ENCODE measurements around the gene CEACAM4. TPM values are rescaled to one million over a fixed set of nuclear protein-coding genes. Genes with fewer than 3 reads are reported as not detected.

The CEACAM4 gene
- polyA plus RNA-seq, 1 experiment, result not detected

DNA sequence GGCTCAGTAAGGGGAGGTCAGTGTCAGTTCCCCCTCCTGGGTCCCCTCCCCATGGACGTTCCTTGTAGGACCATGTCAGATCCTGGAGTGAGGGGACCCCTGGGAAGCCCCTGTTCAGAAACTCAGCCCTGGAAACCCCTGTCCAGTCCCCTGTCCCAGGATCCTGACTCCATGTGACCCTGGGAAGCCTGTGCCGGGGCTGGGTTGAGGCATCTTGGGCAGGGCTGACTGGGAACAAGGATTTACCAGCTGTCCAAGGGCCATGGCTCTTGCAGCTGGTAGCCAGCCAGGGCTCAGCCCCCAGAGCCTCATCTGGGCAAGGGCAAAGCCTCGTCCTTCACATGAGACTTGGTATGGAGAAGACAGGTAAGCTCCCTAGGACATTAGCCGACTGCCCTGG lies 25.1 kb downstream of the CEACAM4 start:
- Histone ChIP-seq H3K36me3 (ENCODE audit: control insufficient read depth, insufficient read depth, low read length) (no peaks in the 10 kb centered on the region), H3K27me3 (ENCODE audit: control insufficient read depth, insufficient read depth, low read length) (no peaks in the 10 kb centered on the region), H3K4me3 (ENCODE audit: low read depth, low read length) (no peak overlapping the region)
- POLR2A ChIA-PET, result no interaction called here
- CTCF ChIA-PET, result no interaction called here
- no peak for DNase-seq (ENCODE audit: low read depth)
- TF ChIP-seq, protein P1, sequence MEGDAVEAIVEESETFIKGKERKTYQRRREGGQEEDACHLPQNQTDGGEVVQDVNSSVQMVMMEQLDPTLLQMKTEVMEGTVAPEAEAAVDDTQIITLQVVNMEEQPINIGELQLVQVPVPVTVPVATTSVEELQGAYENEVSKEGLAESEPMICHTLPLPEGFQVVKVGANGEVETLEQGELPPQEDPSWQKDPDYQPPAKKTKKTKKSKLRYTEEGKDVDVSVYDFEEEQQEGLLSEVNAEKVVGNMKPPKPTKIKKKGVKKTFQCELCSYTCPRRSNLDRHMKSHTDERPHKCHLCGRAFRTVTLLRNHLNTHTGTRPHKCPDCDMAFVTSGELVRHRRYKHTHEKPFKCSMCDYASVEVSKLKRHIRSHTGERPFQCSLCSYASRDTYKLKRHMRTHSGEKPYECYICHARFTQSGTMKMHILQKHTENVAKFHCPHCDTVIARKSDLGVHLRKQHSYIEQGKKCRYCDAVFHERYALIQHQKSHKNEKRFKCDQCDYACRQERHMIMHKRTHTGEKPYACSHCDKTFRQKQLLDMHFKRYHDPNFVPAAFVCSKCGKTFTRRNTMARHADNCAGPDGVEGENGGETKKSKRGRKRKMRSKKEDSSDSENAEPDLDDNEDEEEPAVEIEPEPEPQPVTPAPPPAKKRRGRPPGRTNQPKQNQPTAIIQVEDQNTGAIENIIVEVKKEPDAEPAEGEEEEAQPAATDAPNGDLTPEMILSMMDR (IDR thresholded peaks at IDR 0.05; ENCODE audit: insufficient read depth, low read depth, low read length), result no peak

DNA sequence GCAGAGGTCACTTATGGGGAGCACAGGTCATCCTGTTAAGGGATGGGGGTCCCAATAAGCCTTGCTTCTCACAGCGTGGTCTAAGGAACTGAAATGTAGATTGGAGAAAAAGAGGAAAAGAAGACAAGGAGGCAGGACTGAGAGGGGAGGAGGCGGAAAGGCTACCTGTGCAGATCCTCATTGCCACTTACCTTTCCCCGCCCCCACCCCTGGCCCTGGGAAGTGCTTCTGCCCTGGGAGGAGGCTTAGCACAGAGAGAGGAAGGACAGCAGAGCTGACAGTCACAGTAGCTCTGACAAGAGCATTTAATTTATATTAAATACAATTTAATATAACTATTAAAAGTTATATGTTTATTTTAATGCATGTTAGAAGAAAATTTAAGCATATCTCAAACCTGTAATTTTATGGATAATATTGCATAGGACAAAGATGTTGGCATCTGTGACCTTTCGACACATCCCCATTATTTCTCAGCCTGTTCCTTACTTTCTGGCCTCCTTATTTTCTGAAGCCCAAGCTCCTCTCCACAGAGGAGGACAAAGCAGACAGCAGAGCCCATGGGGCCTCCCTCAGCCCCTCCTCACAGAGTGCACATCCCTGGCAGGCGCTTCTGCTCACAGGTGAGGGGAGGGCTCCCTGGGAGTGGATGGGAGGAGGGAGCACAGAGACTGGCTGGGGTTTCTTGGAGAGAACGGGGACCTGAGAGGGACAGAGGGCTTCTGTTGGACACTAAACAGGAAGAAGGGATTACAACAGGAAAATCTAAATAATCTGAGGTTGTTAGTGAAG lies 27.5 kb downstream of the CEACAM4 start:
- DNase-seq (ENCODE audit: low read depth), result no peak
- TF ChIP-seq, protein P1 (IDR thresholded peaks at IDR 0.05; ENCODE audit: insufficient read depth, low read depth, low read length), result no peak
- H3K36me3 ChIP-seq (ENCODE audit: control insufficient read depth, insufficient read depth, low read length), result no peaks in the 10 kb centered on the region
- no peaks in the 10 kb centered on the region for H3K27me3 ChIP-seq (ENCODE audit: control insufficient read depth, insufficient read depth, low read length)
- POLR2A ChIA-PET, result no interaction called here
- CTCF ChIA-PET, result interaction anchor here (0.8 to 2.4 kb wide), 5 partner anchors 9 to 147 kb away, joined by 3 to 20 read pairs (median 5); no protein-coding TSS in a partner anchor
- H3K4me3 ChIP-seq (ENCODE audit: low read depth, low read length), result no peak overlapping the region

DNA sequence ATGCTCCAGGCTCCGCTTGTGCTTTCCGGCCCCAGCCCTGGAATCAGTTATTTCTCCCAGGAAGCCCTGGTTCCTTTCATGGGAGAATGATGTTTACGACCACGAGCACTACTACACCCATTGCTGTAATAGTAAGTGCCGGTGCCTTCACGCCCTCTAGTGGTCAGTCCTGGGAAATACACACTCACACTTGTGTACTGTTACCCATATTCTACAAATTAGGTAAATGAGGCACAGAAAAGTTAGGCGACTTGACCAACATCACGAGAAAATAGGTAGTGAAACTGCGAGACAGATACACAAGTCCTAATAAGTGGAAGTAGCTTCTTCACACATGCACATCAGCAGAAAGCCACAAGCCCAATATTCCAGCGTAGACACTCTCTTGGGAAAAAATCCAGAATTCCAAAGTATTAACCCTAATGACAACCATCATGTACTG lies 29.3 kb downstream of the CEACAM4 start:
- Histone ChIP-seq H3K27me3 (ENCODE audit: control insufficient read depth, insufficient read depth, low read length) (no peaks in the 10 kb centered on the region), H3K4me3 (ENCODE audit: low read depth, low read length) (no peak overlapping the region), H3K36me3 (ENCODE audit: control insufficient read depth, insufficient read depth, low read length) (no peaks in the 10 kb centered on the region)
- TF ChIP-seq, protein P1 (IDR thresholded peaks at IDR 0.05; ENCODE audit: insufficient read depth, low read depth, low read length), result peak; percentile 96
- ChIA-PET POLR2A (no interaction called here), CTCF (interaction anchor here (0.7 to 2.5 kb wide), 16 partner anchors 8 to 605 kb away, joined by 3 to 20 read pairs (median 4); no protein-coding TSS in a partner anchor)
- peak; percentile 4 for DNase-seq (ENCODE audit: low read depth)

DNA sequence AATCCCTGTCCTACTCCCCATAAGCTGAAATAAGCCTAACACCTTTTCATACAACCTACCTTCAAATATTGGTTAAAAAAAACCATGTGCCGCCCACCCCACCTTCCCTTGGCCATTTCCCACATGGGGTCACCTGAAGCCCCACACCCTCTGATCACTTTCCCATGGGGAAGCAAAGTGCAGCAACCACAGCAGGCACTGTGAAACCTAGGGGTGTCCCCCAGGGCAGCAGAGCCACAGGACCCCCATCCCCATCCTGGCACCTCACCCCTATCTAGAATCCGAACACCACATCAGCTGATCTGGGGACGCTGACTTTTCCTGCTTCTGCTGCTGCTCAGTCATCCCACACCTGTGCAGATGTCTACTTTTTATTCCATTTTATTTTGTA lies 31.0 kb downstream of the CEACAM4 start:
- ChIA-PET POLR2A (no interaction called here), CTCF (interaction anchor here (1.0 to 2.5 kb wide), 7 partner anchors 9 to 147 kb away, joined by 3 to 8 read pairs (median 4); no protein-coding TSS in a partner anchor)
- Histone ChIP-seq H3K36me3 (ENCODE audit: control insufficient read depth, insufficient read depth, low read length) (no peaks in the 10 kb centered on the region), H3K27me3 (ENCODE audit: control insufficient read depth, insufficient read depth, low read length) (no peaks in the 10 kb centered on the region), H3K4me3 (ENCODE audit: low read depth, low read length) (no peak overlapping the region)
- no peak for DNase-seq (ENCODE audit: low read depth)
- TF ChIP-seq, protein P1 (IDR thresholded peaks at IDR 0.05; ENCODE audit: insufficient read depth, low read depth, low read length), result no peak

DNA sequence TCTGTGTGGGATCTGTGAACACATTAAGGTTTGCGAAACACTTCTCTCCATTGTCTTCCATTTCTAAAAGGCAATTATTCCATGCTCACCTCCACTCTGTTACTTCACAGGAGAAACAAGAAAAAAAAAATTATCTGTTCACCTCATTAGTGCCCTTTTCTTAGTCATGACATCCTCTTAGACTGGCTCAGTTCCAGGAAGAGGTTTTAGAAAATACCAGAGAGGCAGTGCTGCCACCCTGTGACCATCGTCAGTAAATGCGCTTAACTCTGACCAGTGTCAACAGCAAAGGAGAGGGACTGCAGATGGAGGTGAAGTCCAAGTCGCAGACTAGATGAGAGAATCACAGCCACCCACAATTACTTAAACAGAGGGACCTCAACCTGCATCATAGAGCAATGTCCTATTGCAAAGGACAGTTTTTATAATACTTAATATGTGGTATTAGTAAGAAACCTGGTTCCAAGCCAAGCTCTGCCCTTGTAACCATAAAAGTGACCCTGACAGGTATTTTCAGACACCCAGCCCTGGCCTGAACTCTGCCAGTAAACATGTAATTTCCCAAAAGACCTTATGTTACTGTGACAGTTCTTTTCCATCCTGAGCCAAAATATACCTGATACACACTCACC lies 31.5 kb downstream of the CEACAM4 start:
- TF ChIP-seq, protein P1 (IDR thresholded peaks at IDR 0.05; ENCODE audit: insufficient read depth, low read depth, low read length), result peak; percentile 64
- ChIA-PET POLR2A (no interaction called here), CTCF (interaction anchor here (0.6 to 2.5 kb wide), 8 partner anchors 10 to 168 kb away, joined by 3 to 8 read pairs (median 4); partner anchors contain the start of gene B3GNT8)
- H3K4me3 ChIP-seq (ENCODE audit: low read depth, low read length), result no peak overlapping the region
- no peaks in the 10 kb centered on the region for H3K36me3 ChIP-seq (ENCODE audit: control insufficient read depth, insufficient read depth, low read length)
- peak; percentile 12 for DNase-seq (ENCODE audit: low read depth)
- H3K27me3 ChIP-seq (ENCODE audit: control insufficient read depth, insufficient read depth, low read length), result no peaks in the 10 kb centered on the region

All from BJ (cell line).